ENCODE results near the gene LEFTY1.
"Not testable (repeated sequence)": the region's sequence is repeated elsewhere in the genome, so short reads cannot be mapped to it uniquely, and the experiment has no call there.

LEFTY1 gene

DNA sequence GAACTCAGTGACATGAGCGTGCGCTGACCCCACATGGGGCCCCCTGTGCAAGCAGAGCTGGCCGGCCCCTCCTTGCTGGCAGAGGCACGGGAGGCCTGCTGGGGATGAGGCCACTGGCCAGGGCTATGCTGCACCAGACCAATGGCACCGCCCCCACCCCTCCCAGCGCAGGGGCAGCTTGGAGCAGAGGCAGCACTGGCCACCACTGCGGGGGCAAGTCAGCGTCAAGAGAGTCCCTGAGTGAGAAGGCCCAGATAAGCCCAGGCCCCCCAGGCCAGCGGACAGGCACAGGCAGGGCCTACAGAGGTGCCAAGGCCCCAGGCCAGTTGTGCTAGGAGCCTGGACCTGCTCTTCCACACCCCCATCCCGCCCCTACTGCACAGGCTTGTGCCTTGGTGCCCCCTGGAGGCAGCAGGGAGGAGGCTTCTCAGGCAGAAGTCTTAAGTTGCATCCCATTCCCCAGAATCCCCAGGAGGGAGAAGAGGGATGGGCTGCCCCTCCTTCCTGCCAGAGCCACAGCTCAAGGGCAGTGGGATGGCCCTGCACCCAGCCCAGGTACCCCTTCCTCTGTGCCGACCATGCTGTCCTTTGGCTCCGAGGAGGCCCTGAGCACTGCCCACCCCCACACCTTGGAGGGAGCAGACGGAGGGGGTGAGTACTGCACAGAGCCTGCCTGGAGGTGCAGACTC, 43.2 kb downstream of the LEFTY1 start:
- Mint-ChIP-seq H3K36me3 (peaks cover 3% of the 10 kb centered on the region), H3K27ac (no peak overlapping the region), H3K4me3 (no peak overlapping the region), H3K4me1 (ENCODE audit: low read depth) (peaks cover 57% of the 10 kb centered on the region), H3K27me3 (no peaks in the 10 kb centered on the region), H3K9me3 (ENCODE audit: low read depth) (no peaks in the 10 kb centered on the region)

DNA sequence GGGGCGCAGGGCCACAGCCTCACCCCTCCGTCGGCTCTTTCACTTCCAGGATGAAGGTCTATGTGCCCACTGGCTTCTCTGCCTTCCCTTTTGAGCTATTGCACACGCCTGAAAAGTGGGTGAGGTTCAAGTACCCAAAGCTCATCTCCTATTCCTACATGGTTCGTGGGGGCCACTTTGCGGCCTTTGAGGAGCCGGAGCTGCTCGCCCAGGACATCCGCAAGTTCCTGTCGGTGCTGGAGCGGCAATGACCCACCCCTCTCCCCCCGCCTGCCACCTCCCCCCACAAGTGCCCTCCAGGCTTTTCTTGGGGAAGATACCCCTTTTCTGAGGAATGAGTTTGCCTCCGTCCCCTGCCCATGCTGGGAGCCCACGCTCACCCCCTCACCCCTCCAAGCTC, 43.8 kb downstream of the LEFTY1 start:
- Mint-ChIP-seq H3K27ac (no peak overlapping the region), H3K36me3 (peaks cover 3% of the 10 kb centered on the region), H3K4me3 (no peak overlapping the region), H3K4me1 (ENCODE audit: low read depth) (peaks cover 58% of the 10 kb centered on the region), H3K9me3 (ENCODE audit: low read depth) (no peaks in the 10 kb centered on the region), H3K27me3 (no peaks in the 10 kb centered on the region)

DNA sequence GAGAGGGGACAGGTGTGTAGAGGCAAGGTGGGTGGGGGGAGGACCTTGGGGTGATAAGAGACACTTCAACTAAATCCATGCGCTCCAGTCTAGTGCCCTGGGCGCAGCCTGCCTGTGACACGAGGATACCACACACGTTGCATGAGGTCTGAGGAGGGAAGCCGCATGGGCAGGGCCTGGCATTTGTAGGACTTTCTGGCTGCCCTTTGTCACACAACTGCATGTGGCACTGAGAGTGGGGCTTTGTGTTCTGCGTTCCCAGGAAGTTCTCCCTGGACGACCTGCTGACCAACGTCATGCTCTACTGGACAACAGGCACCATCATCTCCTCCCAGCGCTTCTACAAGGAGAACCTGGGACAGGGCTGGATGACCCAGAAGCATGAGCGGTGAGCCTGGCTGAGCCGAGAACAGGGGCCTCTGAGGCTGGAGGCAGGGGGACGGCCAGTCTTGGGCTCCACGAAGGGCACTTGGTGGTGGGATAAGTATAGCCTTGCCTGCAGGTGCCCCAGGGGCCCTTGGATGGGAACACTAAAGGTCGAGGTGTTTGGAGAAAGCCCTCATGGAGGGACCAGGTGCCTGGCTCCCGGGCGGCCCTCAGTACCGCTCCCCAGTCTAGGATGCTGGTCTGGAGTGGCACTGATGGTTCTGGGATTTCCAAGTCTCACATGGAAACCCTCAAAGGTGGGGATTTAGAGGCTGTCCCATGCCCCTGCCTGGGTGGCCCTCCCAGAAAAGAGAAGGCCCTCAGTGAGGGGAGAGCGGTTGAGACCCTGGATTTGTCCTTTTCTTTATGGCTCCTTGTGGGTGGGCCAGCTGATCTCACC, 44.5 kb downstream of the LEFTY1 start:
- H3K27me3 Mint-ChIP-seq: no peaks in the 10 kb centered on the region
- no peaks in the 10 kb centered on the region for H3K36me3 Mint-ChIP-seq
- H3K4me3 Mint-ChIP-seq: no peak overlapping the region
- peak overlapping the region; percentile 75 for H3K27ac Mint-ChIP-seq
- peaks cover 56% of the 10 kb centered on the region for H3K4me1 Mint-ChIP-seq (ENCODE audit: low read depth)
- H3K9me3 Mint-ChIP-seq (ENCODE audit: low read depth): no peaks in the 10 kb centered on the region

DNA sequence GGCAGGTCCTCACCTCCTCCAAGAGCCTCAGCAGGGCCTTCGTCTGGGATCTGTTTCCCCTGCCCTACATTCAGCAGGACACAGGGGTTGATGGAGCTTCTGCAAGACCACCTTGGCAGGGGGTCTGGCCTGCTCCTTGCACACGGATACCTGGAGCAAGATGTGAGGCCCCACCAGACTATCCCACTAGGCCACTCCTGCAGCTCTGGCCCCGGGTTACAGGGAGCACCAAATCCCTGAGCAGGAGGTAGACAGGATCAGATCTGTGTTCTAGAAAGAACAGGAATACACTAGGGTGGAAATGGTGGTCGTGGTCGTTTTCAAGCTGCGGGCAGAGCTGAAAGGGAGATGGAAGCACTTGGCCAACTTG, 45.5 kb downstream of the LEFTY1 start:
- Mint-ChIP-seq H3K36me3 (no peaks in the 10 kb centered on the region), H3K27ac (peak overlapping the region; percentile 72), H3K4me1 (ENCODE audit: low read depth) (peaks cover 47% of the 10 kb centered on the region), H3K9me3 (ENCODE audit: low read depth) (no peaks in the 10 kb centered on the region), H3K4me3 (no peak overlapping the region), H3K27me3 (no peaks in the 10 kb centered on the region)

DNA sequence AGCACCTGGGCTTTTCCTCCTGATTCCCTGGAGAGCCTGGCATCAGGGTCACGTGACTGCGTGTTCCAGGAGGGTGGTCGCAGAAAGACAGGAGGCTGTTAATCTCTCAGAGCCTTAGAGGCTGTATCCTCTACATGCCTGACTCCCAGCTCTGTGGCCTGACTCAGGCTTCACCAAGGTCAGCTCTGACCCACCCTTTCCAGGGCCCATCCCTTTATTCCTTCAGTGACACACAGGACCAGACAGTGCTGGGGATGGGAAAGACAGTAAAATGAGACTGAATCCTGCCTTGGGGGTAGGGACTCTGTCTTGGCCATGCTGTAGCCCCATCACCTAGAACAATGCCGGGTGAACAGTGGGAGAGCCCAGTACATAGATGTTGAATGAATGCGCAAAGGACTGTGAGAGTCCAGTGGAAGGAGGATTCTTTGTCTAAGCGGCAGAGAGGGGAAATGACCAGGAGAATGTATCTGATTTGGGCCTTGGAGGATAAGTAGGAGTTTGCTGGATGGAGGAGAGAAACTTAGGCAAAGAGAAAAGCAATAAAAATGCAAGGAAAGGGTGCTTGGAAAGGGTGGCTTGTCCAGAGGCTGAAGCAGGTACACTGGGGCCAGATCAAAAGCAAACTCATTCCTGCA, 46.0 kb downstream of the LEFTY1 start:
- Mint-ChIP-seq H3K27ac (peak overlapping the region; percentile 72), H3K4me3 (no peak overlapping the region), H3K27me3 (no peaks in the 10 kb centered on the region), H3K9me3 (ENCODE audit: low read depth) (no peaks in the 10 kb centered on the region), H3K4me1 (ENCODE audit: low read depth) (peaks cover 44% of the 10 kb centered on the region), H3K36me3 (no peaks in the 10 kb centered on the region)

DNA sequence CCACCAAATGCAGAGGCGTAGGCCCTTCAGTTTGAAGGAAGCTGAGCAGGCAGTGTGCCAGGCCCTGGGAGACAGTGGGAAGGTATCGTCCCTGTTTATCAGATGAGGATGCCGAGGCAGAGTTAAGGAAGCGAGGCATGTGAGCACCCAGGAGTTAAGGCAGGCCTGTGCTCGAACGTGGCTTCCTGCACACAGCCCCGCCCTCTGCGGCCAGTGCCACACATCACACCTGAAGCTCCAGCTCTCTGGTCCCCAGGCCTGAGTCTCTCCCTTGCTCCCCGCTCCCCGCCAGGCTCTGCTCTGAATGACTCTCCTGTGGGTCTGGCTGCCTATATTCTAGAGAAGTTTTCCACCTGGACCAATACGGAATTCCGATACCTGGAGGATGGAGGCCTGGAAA, 46.9 kb downstream of the LEFTY1 start:
- Mint-ChIP-seq H3K27me3 (no peaks in the 10 kb centered on the region), H3K4me1 (ENCODE audit: low read depth) (peaks cover 36% of the 10 kb centered on the region), H3K27ac (peak overlapping the region; percentile 58), H3K9me3 (ENCODE audit: low read depth) (no peaks in the 10 kb centered on the region), H3K36me3 (no peaks in the 10 kb centered on the region), H3K4me3 (no peak overlapping the region)

DNA sequence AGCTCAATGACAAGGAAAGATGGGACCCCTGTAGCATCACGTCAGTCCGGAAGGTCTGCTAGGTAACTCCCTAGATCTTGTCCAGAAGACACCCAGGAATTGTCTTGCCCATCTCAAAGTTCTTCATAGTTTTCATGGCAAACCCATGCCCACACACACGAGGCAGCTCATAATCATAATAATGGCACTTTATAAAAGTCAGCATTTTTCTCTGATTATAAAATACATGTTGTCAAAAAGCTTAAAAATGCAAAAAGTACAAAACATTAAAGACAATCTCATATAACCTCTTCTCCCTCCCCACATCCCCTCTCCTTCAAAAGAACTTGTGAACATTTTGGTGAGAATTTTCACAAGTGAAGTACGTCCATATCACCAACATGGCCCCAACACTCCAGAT, 48.2 kb downstream of the LEFTY1 start:
- Mint-ChIP-seq H3K36me3 (no peaks in the 10 kb centered on the region), H3K27me3 (no peaks in the 10 kb centered on the region), H3K9me3 (ENCODE audit: low read depth) (no peaks in the 10 kb centered on the region), H3K27ac (peak overlapping the region; percentile 78), H3K4me3 (no peak overlapping the region), H3K4me1 (ENCODE audit: low read depth) (peaks cover 28% of the 10 kb centered on the region)

DNA sequence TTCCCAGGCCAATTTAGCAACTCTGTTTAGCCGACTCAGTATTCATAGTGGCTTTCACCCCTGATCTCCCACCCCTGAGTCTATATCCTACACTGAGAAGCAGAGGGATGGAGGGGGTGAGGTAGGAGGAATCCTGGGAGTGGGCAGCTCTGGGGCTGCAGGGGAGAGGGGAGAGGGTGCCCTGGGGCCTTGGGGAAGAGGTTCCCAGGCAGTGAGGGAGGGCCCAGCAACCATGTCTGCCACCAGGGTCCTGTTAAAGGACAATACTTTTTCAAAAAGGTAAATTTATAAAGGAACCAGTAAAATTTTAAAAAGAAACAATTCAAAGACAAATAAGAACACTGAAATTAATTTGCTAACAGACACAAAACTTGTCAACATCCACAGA, 48.7 kb downstream of the LEFTY1 start:
- no peaks in the 10 kb centered on the region for H3K27me3 Mint-ChIP-seq
- peak overlapping the region; percentile 41 for H3K27ac Mint-ChIP-seq
- H3K36me3 Mint-ChIP-seq: no peaks in the 10 kb centered on the region
- H3K4me1 Mint-ChIP-seq (ENCODE audit: low read depth): peaks cover 28% of the 10 kb centered on the region
- H3K9me3 Mint-ChIP-seq (ENCODE audit: low read depth): no peaks in the 10 kb centered on the region
- no peak overlapping the region for H3K4me3 Mint-ChIP-seq

DNA sequence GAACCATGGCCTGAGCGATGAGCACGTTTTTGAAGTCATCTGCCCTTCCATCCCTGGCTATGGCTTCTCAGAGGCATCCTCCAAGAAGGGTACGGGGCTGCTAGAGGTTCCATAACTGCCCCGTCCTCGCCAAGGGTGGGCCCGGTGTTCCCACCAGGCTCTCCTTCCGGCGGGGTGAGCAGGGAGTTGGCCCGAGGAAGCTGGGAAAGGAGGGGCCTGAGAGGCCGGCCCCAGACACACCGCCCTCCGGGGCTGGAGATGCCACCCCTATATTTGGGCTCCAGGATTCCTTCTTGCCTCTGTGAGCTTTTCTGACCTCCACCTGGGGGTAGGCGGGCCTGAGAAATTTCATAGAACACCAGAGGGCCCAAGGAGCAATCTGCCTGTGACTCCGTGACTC, 50.2 kb downstream of the LEFTY1 start:
- H3K27ac Mint-ChIP-seq: no peak overlapping the region
- H3K4me3 Mint-ChIP-seq: no peak overlapping the region
- no peaks in the 10 kb centered on the region for H3K27me3 Mint-ChIP-seq
- H3K9me3 Mint-ChIP-seq (ENCODE audit: low read depth): no peaks in the 10 kb centered on the region
- peaks cover 28% of the 10 kb centered on the region for H3K4me1 Mint-ChIP-seq (ENCODE audit: low read depth)
- H3K36me3 Mint-ChIP-seq: no peaks in the 10 kb centered on the region

DNA sequence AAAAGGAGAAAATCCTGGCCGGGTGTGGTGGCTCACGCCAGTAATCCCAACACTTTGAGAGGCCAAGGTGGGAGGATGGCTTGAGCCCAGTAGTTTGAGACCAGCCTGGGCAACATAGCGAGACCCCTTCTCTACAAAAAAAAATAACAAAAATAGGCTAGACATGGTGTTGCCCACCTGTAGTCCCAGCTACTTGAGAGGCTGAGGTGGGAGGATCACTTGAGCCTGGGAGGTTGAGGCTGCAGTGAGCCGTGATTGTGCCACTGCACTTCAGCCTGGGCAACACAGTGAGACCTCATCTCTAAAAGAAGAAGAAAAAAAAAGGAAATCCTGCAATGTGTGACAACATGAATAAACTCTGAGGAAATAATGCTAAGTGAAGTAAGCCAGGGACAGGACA, 52.6 kb downstream of the LEFTY1 start:
- not testable (repeated sequence) for H3K9me3 Mint-ChIP-seq (ENCODE audit: low read depth); H3K4me3 Mint-ChIP-seq; H3K36me3 Mint-ChIP-seq; H3K27ac Mint-ChIP-seq; H3K27me3 Mint-ChIP-seq
- peaks cover 21% of the 10 kb centered on the region for H3K4me1 Mint-ChIP-seq (ENCODE audit: low read depth)

All from activated naive CD8-positive, alpha-beta T cell (primary cell).